Measurements from ENCODE around the gene PAK6. TPM values are rescaled to one million over a fixed set of nuclear protein-coding genes. Genes with fewer than 3 reads are reported as not detected.

Gene PAK6
- total RNA-seq, 1 experiment from 2014 or later = not detected

Other genes with a start within 250 kb of the PAK6 start
- gene SRP14, start 199.9 kb upstream of the PAK6 start, total RNA-seq (2014; rRNA removed; shearing (Covaris generic)) = 317 and 358 TPM in 2 replicates
- 18.7 and 19.6 TPM in 2 replicates for gene BMF, start 130.2 kb upstream of the PAK6 start, total RNA-seq (2014; rRNA removed; shearing (Covaris generic))
- 55.5 and 56.2 TPM in 2 replicates for gene BUB1B, start 78.0 kb upstream of the PAK6 start, total RNA-seq (2014; rRNA removed; shearing (Covaris generic))
- 0.37 TPM in 1 of 2 replicates, not detected in the other for gene ANKRD63, start 44.0 kb downstream of the PAK6 start, total RNA-seq (2014; rRNA removed; shearing (Covaris generic))
- 1.6 and 2.4 TPM in 2 replicates for gene PLCB2, start 68.9 kb downstream of the PAK6 start, total RNA-seq (2014; rRNA removed; shearing (Covaris generic))
- gene INAFM2, start 84.6 kb downstream of the PAK6 start, total RNA-seq (2014; rRNA removed; shearing (Covaris generic)) = 13.0 and 15.7 TPM in 2 replicates
- gene CCDC9B, start 101.9 kb downstream of the PAK6 start, total RNA-seq (2014; rRNA removed; shearing (Covaris generic)) = 1.3 and 4.6 TPM in 2 replicates
- not detected in 2 replicates for gene PHGR1, start 112.0 kb downstream of the PAK6 start, total RNA-seq (2014; rRNA removed; shearing (Covaris generic))
- gene DISP2, start 119.2 kb downstream of the PAK6 start, total RNA-seq (2014; rRNA removed; shearing (Covaris generic)) = 0.14 and 0.27 TPM in 2 replicates
- 90.3 and 92.9 TPM in 2 replicates for gene KNSTRN, start 143.7 kb downstream of the PAK6 start, total RNA-seq (2014; rRNA removed; shearing (Covaris generic))
- gene IVD, start 166.7 kb downstream of the PAK6 start, total RNA-seq (2014; rRNA removed; shearing (Covaris generic)) = 9.1 and 13.6 TPM in 2 replicates
- gene BAHD1, start 201.9 kb downstream of the PAK6 start, total RNA-seq (2014; rRNA removed; shearing (Covaris generic)) = 5.3 and 6.0 TPM in 2 replicates
- 31.6 and 34.6 TPM in 2 replicates for gene CHST14, start 231.9 kb downstream of the PAK6 start, total RNA-seq (2014; rRNA removed; shearing (Covaris generic))